WTC11 (cell line): ENCODE measurements around the gene CMC2. TPM values are rescaled to one million over a fixed set of nuclear protein-coding genes. Genes with fewer than 3 reads are reported as not detected.
A peak's percentile ranks its signal among the peaks of the same experiment; 100 is the strongest.

Experiments used
- ATAC-seq: fragments of 200-7000 bp; cut with Tn5 transposase; 2 replicates; pipeline ENCODE4 v1.10.0; 2021; ENCODE audit warnings: mild to moderate bottlenecking, moderate library complexity
- CTCF ChIA-PET: fragments of 300-600 bp; sonication (Branson Sonifier 250); formaldehyde crosslinking; loops from one replicate; lab custom pipeline; 2021; ENCODE audit warnings: antibody characterized with exemption; lab: Charles Lee
- POLR2A ChIA-PET: fragments of 350-600 bp; sonication (Branson Sonifier 250); formaldehyde crosslinking; loops from one replicate; lab custom pipeline; 2021; ENCODE audit warnings: antibody characterized with exemption; lab: Charles Lee
- DNase-seq: peaks from one replicate; pipeline ENCODE4 v3.0.0; 2021; ENCODE audit warnings: low spot score
- H3K27ac Mint-ChIP-seq: 2 replicates; pipeline ENCODE4 v1.8.0; 2021; ENCODE audit warnings: mixed read lengths
- H3K27me3 Mint-ChIP-seq: 2 replicates; pipeline ENCODE4 v1.8.0; 2021; ENCODE audit warnings: low read depth, mild to moderate bottlenecking, moderate library complexity, mixed read lengths
- H3K36me3 Mint-ChIP-seq: 2 replicates; pipeline ENCODE4 v1.8.0; 2021; ENCODE audit warnings: mixed read lengths
- H3K4me1 Mint-ChIP-seq: 2 replicates; pipeline ENCODE4 v1.8.0; 2022; ENCODE audit warnings: mixed read lengths
- H3K4me3 Mint-ChIP-seq: 2 replicates; pipeline ENCODE4 v1.8.0; 2021; ENCODE audit warnings: mild to moderate bottlenecking, moderate library complexity, mixed read lengths
- H3K9me3 Mint-ChIP-seq: 2 replicates; pipeline ENCODE4 v1.8.0; 2021; ENCODE audit warnings: mixed read lengths
- ELF4 ChIP-seq: sonication (generic); formaldehyde crosslinking; IDR thresholded peaks from 2 replicates; pipeline ENCODE4 v1.8.1; 2022; ENCODE audit warnings: low read depth, mild to moderate bottlenecking, moderate library complexity, missing genetic modification reagents
- ETV6 ChIP-seq: sonication (generic); formaldehyde crosslinking; IDR thresholded peaks from 2 replicates; pipeline ENCODE4 v1.8.1; 2022; ENCODE audit warnings: mild to moderate bottlenecking, missing genetic modification reagents
- FOXJ3 ChIP-seq: sonication (generic); formaldehyde crosslinking; IDR thresholded peaks from 2 replicates; pipeline ENCODE4 v1.9.0; 2021; ENCODE audit warnings: missing genetic modification reagents, mild to moderate bottlenecking, borderline replicate concordance
- FOXK1 ChIP-seq: sonication (generic); formaldehyde crosslinking; IDR thresholded peaks from 2 replicates; pipeline ENCODE4 v1.8.0; 2022; ENCODE audit warnings: mild to moderate bottlenecking, moderate library complexity, missing genetic modification reagents
- FOXP1 ChIP-seq: sonication (generic); formaldehyde crosslinking; IDR thresholded peaks from 2 replicates; pipeline ENCODE4 v1.8.0; 2022; ENCODE audit warnings: missing genetic modification reagents, mild to moderate bottlenecking, moderate library complexity, borderline replicate concordance
- JAZF1 ChIP-seq: fragments of 250-450 bp; sonication (Bioruptor Pico); IDR thresholded peaks from 2 replicates; pipeline ENCODE4 v1.9.0; 2021; ENCODE audit warnings: moderate library complexity, mild to moderate bottlenecking, inconsistent platforms
- MYBL2 ChIP-seq: sonication (generic); formaldehyde crosslinking; IDR thresholded peaks from 2 replicates; pipeline ENCODE4 v1.8.1; 2023; ENCODE audit warnings: mild to moderate bottlenecking, moderate library complexity, missing genetic modification reagents
- NFE2L1 ChIP-seq: sonication (generic); formaldehyde crosslinking; IDR thresholded peaks from 2 replicates; pipeline ENCODE4 v1.8.1; 2023; ENCODE audit warnings: missing genetic modification reagents
- NR3C1 ChIP-seq: sonication (generic); formaldehyde crosslinking; conservative IDR thresholded peaks from 2 replicates; pipeline ENCODE4 v1.8.1; 2023; ENCODE audit warnings: low read depth, mild to moderate bottlenecking, missing genetic modification reagents
- OVOL2 ChIP-seq: fragments of 250-450 bp; sonication (Bioruptor Pico); IDR thresholded peaks from 2 replicates; pipeline ENCODE4 v1.9.0; 2021; ENCODE audit warnings: mild to moderate bottlenecking, borderline replicate concordance
- PRDM15 ChIP-seq: sonication (generic); formaldehyde crosslinking; IDR thresholded peaks from 2 replicates; pipeline ENCODE4 v1.8.0; 2022; ENCODE audit warnings: missing genetic modification reagents
- RELA ChIP-seq: sonication (generic); formaldehyde crosslinking; IDR thresholded peaks from 2 replicates; pipeline ENCODE4 v1.8.1; 2022; ENCODE audit warnings: missing genetic modification reagents, mild to moderate bottlenecking, borderline replicate concordance
- SMAD4 ChIP-seq: sonication (generic); formaldehyde crosslinking; IDR thresholded peaks from 2 replicates; pipeline ENCODE4 v1.8.0; 2022; ENCODE audit warnings: mild to moderate bottlenecking, missing genetic modification reagents
- SOX15 ChIP-seq: fragments of 250-450 bp; sonication (Bioruptor Pico); IDR thresholded peaks from 2 replicates; pipeline ENCODE4 v1.9.0; 2021; ENCODE audit warnings: mild to moderate bottlenecking
- TCF7 ChIP-seq: sonication (generic); formaldehyde crosslinking; IDR thresholded peaks from 2 replicates; pipeline ENCODE4 v1.8.0; 2022; ENCODE audit warnings: mild to moderate bottlenecking, low read depth, missing genetic modification reagents, moderate library complexity
- TEAD1 ChIP-seq: sonication (generic); formaldehyde crosslinking; IDR thresholded peaks from 2 replicates; pipeline ENCODE4 v1.8.0; 2022; ENCODE audit warnings: mild to moderate bottlenecking, missing genetic modification reagents
- ZNF121 ChIP-seq: sonication (generic); formaldehyde crosslinking; IDR thresholded peaks from 2 replicates; pipeline ENCODE4 v1.8.0; 2023; ENCODE audit warnings: missing genetic modification reagents
- ZNF263 ChIP-seq: sonication (generic); formaldehyde crosslinking; IDR thresholded peaks from 2 replicates; pipeline ENCODE4 v1.8.1; 2022; ENCODE audit warnings: low read depth, mild to moderate bottlenecking, moderate library complexity, missing genetic modification reagents
- ZNF512 ChIP-seq: sonication (generic); formaldehyde crosslinking; IDR thresholded peaks from 2 replicates; pipeline ENCODE4 v1.8.1; 2022; ENCODE audit warnings: missing genetic modification reagents, borderline replicate concordance
- total RNA-seq: library from RNA; stranded (reverse); gene quantifications from 3 replicates; pipeline ENCODE4 v1.2.3, GENCODE V29; 2021
- TF ChIP-seq, protein P1 (sequence below): sonication (generic); formaldehyde crosslinking; IDR thresholded peaks from 2 replicates; pipeline ENCODE4 v1.8.1; 2023; ENCODE audit warnings: mild to moderate bottlenecking, moderate library complexity, missing genetic modification reagents
- TF ChIP-seq, protein P2 (sequence below): sonication (generic); formaldehyde crosslinking; IDR thresholded peaks from 2 replicates; pipeline ENCODE4 v1.8.0; 2022; ENCODE audit warnings: mild to moderate bottlenecking, missing genetic modification reagents
- TF ChIP-seq, protein P3 (sequence below): sonication (generic); formaldehyde crosslinking; IDR thresholded peaks from 2 replicates; pipeline ENCODE4 v1.8.1; 2022; ENCODE audit warnings: low read depth, mild to moderate bottlenecking, moderate library complexity, missing genetic modification reagents, borderline replicate concordance
- TF ChIP-seq, protein P4 (sequence below): sonication (generic); formaldehyde crosslinking; IDR thresholded peaks from 2 replicates; pipeline ENCODE4 v1.8.0; 2022; ENCODE audit warnings: mild to moderate bottlenecking, missing genetic modification reagents

The CMC2 gene
- total RNA-seq, 1 experiment from 2014 or later: 78.9 TPM

DNA sequence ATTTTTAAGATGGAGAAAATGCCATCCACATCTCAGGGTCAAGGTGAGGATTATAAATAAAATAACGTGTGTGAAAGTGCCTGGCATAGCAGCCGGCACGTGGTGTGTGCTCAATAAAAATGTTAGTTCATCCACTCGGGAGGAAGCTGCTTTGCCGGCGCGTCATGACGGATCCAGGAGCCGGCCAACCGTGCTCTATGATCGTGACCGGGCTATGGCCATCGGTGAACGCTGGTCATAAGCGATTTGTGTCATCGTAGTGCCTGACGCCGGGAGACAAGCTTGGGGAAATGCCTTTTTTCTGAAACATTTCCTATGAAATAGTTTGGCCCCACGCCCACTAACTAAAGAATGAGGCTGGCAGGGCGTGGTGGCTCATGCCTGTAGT, 74.0 kb downstream of the CMC2 start:
- DNase-seq (no peak), ATAC-seq (no peak)
- Mint-ChIP-seq H3K4me1 (peaks cover 17% of the 10 kb centered on the region), H3K27ac (no peak overlapping the region), H3K27me3 (peaks cover 39% of the 10 kb centered on the region), H3K36me3 (no peaks in the 10 kb centered on the region), H3K9me3 (no peaks in the 10 kb centered on the region), H3K4me3 (peak overlapping the region; percentile 78)
- TF ChIP-seq RELA (CRISPR knock-in tag) (no peak), PRDM15 (CRISPR knock-in tag) (no peak), SOX15 (CRISPR knock-in tag) (no peak), MYBL2 (CRISPR knock-in tag) (no peak), NFE2L1 (CRISPR knock-in tag) (no peak), TCF7 (CRISPR knock-in tag) (no peak), FOXK1 (CRISPR knock-in tag) (no peak), SMAD4 (CRISPR knock-in tag) (no peak), ZNF512 (CRISPR knock-in tag) (no peak), FOXP1 (CRISPR knock-in tag) (no peak), FOXJ3 (no peak), ZNF121 (CRISPR knock-in tag) (no peak), ELF4 (CRISPR knock-in tag) (no peak), TEAD1 (no peak)
- TF ChIP-seq, protein P1, sequence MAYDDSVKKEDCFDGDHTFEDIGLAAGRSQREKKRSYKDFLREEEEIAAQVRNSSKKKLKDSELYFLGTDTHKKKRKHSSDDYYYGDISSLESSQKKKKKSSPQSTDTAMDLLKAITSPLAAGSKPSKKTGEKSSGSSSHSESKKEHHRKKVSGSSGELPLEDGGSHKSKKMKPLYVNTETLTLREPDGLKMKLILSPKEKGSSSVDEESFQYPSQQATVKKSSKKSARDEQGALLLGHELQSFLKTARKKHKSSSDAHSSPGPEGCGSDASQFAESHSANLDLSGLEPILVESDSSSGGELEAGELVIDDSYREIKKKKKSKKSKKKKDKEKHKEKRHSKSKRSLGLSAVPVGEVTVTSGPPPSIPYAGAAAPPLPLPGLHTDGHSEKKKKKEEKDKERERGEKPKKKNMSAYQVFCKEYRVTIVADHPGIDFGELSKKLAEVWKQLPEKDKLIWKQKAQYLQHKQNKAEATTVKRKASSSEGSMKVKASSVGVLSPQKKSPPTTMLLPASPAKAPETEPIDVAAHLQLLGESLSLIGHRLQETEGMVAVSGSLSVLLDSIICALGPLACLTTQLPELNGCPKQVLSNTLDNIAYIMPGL (CRISPR knock-in tag): peak; percentile 2; the same call in 1 of the 2 replicates
- TF ChIP-seq, protein P2, sequence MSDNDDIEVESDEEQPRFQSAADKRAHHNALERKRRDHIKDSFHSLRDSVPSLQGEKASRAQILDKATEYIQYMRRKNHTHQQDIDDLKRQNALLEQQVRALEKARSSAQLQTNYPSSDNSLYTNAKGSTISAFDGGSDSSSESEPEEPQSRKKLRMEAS (CRISPR knock-in tag): peak; percentile 12
- ChIA-PET CTCF (interaction anchor here (2.8 to 3.3 kb wide), 2 partner anchors 8 to 16 kb away, joined by 13 to 27 read pairs; no protein-coding TSS in a partner anchor), POLR2A (no interaction called here)

DNA sequence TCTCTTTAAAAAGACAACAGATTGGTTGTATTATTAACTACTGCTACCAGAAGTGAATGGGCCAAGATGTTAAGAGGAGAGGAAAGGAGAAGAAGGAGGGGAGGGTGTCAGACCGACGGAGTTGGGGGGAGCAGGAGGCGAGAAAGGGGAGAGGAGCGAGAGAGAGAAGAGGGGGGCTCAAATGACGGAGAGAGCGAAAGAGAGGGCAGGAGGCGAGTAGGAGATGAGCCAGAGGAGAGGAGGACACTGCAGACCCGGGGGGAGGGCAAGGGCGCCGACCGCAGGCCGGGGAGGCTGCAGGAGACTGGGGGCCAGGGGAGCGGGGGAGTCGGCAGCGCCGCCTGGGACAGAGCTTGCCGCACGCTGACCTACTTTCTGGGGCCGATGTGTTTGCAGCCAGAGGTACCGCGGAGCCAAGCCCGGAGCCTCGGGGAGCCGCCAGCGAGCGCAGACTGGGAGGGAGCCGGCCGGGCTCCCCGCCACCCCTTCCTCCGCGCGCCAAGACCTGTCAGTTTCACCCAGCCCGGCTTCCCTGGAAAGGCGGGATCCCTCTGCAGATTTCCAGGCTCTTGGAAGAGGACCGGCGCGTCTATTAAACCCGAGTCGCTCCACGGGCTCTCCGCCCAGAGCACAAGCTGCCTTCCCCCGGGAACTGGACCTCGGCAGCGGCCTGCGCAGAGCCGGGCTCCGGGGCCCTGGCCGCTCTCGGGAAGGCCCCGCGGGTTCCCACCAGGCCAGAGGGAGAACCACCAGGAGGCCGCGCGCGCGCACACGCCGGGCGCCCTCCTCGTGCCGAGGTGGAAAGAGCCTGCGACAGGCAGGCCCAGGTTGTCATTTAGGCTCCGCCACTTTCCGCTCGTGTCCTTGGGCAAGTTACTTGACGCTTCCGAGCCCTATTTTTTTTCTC, 74.6 kb downstream of the CMC2 start:
- H3K4me3 Mint-ChIP-seq: peak overlapping the region; percentile 78
- peak; percentile 65 for DNase-seq
- no peaks in the 10 kb centered on the region for H3K36me3 Mint-ChIP-seq
- no peak overlapping the region for H3K27ac Mint-ChIP-seq
- ChIA-PET POLR2A (no interaction called here), CTCF (interaction anchor here (1.0 to 3.3 kb wide), 3 partner anchors 8 to 43 kb away, joined by 3 to 27 read pairs (median 13); no protein-coding TSS in a partner anchor)
- H3K4me1 Mint-ChIP-seq: peaks cover 17% of the 10 kb centered on the region
- H3K27me3 Mint-ChIP-seq: peaks cover 39% of the 10 kb centered on the region
- no peaks in the 10 kb centered on the region for H3K9me3 Mint-ChIP-seq
- peak; percentile 86 for ATAC-seq
- TF ChIP-seq JAZF1 (CRISPR knock-in tag): no peak
- no peak for TF ChIP-seq NR3C1 (CRISPR knock-in tag)
- TF ChIP-seq ETV6 (CRISPR knock-in tag): no peak
- no peak for TF ChIP-seq OVOL2 (CRISPR knock-in tag)
- TF ChIP-seq, protein P2 (CRISPR knock-in tag): peak; percentile 80
- TF ChIP-seq, protein P3, sequence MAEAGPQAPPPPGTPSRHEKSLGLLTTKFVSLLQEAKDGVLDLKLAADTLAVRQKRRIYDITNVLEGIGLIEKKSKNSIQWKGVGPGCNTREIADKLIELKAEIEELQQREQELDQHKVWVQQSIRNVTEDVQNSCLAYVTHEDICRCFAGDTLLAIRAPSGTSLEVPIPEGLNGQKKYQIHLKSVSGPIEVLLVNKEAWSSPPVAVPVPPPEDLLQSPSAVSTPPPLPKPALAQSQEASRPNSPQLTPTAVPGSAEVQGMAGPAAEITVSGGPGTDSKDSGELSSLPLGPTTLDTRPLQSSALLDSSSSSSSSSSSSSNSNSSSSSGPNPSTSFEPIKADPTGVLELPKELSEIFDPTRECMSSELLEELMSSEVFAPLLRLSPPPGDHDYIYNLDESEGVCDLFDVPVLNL (CRISPR knock-in tag): no peak
- TF ChIP-seq ZNF263 (CRISPR knock-in tag): no peak
- TF ChIP-seq, protein P4, sequence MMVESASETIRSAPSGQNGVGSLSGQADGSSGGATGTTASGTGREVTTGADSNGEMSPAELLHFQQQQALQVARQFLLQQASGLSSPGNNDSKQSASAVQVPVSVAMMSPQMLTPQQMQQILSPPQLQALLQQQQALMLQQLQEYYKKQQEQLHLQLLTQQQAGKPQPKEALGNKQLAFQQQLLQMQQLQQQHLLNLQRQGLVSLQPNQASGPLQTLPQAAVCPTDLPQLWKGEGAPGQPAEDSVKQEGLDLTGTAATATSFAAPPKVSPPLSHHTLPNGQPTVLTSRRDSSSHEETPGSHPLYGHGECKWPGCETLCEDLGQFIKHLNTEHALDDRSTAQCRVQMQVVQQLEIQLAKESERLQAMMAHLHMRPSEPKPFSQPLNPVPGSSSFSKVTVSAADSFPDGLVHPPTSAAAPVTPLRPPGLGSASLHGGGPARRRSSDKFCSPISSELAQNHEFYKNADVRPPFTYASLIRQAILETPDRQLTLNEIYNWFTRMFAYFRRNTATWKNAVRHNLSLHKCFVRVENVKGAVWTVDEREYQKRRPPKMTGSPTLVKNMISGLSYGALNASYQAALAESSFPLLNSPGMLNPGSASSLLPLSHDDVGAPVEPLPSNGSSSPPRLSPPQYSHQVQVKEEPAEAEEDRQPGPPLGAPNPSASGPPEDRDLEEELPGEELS: no peak
